ENCODE measurements around the gene LMNTD2. TPM values are rescaled to one million over a fixed set of nuclear protein-coding genes. Genes with fewer than 3 reads are reported as not detected.
A peak's percentile ranks its signal among the peaks of the same experiment; 100 is the strongest.

The LMNTD2 gene
- total RNA-seq, 1 donor from 2014 or later: 1.7 TPM

DNA sequence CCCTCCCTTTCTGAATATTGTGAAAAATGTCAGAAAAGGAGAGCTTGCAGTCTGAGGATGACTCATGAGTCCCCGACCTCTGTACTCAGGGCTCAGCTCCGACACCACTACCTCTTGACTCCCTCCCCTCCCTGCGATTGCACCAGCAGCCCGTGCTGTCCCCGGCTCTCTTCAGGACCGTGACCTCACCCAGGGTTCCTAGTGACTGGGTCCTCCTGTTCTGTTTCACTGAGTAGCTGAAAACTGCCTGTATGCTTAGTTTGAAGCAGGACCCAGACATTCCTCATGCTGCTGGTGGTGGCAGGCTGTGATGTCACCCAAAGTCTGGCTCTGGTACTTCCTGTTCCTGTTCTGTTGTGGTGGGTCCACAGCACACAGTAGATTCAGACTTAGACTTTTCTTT, 27.4 kb upstream of the LMNTD2 start:
- DNase-seq (ENCODE audit: low read depth): peak; percentile 85

DNA sequence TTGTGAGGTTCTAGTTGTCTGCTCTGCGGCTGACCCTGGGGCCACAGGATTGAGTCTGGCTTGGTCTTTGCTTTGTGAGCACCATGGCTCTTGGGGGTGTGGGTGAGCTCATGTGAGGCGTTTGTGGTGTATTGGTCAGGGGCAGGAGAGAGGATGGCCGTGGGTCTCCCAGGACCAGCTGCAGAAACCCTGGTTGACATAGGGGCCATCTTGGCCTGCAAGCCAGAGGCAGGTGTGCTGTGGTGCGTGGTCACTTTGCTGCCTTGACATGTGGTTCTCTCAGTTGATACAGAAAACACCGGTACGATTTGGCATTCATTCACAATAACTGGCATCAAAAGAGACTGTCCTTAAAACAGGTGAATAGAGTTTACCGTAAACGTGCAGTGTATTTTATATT, 27.0 kb upstream of the LMNTD2 start:
- no peak for DNase-seq (ENCODE audit: low read depth)

DNA sequence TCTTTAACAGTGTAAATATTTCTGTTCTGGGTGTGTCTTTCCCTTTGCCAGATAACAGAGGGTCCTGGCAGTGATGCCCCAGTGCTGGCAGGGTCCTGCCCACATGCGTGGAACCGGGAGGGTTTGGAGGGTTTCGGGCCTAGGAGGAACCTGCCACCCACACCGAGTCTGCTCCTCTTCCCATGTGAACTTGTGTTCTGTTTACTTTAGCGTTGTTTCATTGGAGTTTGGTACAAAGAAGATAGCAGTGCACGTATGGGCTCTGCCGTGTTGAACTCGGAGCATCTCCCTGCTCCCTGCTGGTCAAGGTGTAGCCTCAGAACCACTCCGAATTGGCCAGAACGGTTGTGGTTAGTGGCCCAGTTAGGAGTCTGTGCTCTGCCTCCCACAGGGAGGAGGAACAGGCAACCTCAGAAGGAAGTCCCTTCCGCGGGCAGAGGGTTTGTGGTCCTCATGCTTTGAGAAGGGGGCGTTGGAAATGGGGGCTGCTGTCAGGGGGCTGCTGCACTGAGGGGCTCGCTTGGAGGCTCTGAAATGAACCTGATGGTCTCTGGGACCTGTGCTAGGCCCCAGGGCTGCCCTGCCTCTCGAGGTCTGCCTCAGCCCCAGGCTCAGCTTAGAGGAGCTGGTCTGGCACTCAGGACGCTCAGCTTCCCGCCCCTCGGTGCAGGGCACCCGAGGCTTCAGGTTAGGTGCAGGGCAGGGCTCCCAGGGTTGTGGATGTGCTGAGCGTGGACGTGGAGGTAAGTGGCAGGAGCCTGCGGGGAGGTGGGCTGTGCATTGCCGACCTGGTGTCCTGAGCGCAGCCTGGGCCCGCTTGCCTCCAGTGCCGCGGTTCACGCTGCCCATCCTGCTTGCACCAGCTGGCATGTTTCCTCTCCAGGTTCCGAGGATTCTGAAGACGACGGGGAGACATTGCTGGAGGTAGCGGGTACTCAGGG, 26.1 kb upstream of the LMNTD2 start:
- DNase-seq (ENCODE audit: low read depth): no peak

DNA sequence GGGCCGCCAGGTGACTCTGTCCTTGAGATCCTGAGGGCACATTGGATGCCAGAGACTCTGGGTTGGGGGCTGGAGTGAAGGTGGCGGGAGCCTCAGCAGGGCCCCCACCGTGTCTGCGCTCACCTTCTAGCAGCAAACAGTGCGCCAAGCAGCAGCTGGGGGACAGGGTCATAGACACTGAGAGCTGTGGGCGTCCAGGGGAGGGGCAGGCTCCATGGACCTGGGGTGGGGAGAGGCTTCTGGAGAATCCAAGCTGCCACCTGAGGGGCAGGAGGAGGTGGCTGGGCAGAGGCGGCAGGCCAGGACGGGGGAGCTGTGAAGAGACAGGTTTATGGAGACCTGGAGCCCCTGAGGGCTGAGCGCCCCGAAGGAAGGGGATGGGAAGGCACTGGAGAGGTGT, 23.7 kb upstream of the LMNTD2 start:
- no peak for DNase-seq (ENCODE audit: low read depth)

DNA sequence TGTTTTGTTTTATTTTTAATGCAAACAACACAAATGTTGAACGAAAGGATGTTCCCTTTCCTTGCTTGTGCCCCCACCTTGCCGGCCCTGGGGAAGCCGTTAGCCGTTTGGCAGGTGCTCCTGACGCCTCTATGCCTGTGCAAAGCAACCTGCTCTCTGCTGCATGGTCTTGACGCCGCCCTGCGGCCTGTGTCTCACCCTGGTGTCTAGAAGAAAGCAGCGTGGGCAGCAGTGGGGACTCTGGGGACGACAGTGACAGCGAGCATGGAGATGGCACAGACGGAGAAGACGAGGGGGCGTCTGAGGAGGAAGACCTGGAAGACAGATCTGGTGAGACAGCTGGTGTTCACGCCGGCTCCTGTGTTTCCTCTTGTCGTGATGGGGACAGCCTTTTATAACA, 21.2 kb upstream of the LMNTD2 start:
- DNase-seq (ENCODE audit: low read depth): no peak

DNA sequence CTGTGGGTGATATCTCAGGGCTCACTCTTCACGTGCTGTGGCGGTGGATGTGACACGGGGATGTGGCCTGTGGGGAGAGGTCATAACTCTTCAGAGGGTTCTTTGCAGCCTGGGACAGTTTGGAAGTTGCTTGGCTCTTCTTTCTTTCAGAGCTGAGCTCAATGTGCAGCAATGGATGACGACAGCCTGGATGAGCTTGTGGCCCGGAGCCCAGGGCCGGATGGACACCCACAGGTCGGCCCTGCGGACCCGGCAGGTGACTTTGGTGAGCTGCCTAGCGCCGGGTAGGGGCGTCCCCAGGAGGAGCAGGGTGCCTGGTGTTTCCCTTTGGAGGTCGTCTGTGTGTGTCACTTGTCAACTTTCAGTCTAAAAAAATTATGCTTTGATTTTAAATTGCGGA, 20.8 kb upstream of the LMNTD2 start:
- no peak for DNase-seq (ENCODE audit: low read depth)

DNA sequence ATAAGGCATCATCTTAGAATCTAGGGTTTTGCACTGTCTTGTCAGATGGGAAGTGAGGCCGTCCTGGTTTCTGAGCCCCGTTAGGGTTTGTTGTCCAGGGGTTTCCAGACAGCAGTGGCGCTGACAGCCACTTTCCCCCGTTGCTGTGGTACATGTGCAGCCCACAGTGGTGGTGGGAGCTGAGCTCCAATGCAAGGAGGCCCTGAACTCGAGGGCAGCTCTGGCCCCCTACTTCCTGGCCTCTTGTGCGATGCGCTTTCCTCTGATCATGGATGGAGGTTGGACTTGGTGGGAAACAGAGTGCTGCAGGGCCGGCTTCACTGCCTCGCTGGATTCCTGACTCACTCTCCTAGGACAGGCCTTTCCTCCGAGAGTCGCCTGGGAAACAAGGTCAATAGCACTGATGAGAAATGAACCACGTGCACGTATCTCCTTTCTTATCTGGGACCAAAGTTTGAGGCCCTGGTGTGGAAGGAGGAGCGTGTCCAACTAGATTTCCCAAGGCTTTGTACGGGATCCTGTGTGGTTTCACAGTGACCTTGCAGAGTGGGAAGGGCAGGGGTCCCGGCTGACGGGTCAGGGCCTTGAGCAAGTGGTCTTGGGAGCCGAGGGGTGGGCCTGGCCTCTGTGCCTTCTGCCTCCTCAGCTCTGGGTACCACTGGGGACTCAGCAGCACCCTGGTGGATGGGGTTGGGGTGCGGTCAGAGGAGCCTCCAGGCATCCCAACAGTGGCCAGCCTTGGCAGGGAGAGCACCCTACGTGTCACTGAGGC, 19.5 kb upstream of the LMNTD2 start:
- DNase-seq (ENCODE audit: low read depth): peak; percentile 29

DNA sequence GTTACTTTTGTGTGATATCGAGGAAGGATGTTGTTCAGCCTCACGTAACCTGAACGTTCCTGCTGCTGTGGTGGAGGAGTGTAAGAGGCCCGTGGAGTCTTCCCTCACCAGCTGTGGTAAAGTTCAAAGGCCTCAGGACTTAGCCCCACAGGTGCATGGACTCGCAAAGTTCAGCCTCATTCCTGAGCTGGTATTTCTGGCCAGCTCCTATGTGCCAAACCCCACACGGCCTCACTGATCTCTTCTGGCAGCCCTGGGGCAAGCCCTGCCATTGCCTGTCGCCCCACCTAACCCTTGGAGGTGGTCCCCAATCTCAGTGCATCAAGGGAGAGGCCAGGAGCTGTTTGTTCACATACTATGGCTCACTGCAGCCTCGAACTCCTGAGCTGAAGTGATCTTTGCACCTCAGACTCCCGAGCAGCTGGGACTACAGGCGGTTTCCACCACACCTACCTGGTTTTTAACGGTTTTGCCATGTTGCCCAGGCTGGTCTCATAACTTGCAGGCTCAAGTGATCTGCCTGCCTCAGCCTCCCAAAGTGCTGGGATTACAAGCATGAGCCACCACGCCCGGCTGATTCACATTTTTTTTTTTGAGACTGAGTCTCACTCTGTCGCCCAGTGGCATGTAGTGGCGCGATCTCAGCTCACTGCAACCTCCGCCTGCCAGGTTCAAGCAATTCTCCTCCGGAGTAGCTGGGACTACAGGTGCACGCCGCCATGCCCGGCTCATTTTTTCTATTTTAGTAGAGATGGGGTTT, 17.9 kb upstream of the LMNTD2 start:
- no peak for DNase-seq (ENCODE audit: low read depth)

DNA sequence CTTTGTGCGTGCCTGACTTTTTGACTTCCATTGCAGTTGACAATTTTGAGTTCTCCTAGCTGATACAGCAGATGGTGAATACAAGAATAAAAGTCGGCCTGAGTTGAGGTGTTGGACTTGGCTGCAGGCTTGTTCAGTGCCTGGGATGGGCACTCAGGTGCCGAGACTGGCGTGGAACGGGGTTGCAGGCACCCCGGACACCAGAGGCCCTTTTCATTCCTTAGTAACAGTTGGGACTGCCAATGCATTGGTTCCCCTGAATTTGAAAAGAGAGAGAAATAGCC, 17.0 kb upstream of the LMNTD2 start:
- DNase-seq (ENCODE audit: low read depth): no peak

DNA sequence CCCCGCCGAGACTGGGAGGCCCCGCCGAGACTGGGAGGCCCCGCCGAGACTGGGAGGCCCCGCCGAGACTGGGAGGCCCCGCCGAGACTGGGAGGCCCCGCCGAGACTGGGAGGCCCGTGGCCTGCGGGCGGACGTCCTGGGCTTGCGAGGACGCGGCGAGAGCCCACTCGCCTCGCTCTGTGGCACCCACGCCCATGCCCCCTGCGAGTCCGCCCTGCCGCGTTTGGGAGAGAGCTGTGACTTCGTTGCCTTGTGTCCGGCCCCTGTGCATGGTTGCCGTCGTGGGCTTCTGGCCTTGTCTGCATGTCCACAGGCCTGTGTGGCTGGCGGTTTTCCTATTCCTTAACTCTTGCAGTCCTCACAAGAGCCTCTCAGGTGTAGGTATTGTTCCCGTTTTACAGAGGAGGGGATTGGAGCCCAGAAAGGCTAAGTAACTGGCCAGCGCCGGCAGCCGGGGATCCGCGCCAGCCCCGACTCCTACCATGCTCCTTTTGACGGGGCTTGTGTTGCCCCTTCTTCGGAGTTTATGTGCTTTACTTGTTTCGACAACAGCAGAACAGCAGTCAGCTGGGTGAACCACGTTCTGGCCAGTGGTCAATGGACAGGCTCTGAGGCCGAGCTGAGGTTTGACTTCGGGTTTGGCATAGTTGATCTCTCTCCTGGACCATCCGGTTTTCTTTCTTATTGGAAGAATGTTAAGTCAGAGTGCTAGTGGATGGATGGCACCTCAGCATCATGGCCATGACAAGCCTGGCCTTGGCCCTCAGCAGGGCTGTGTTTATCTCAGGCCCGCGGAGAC, 16.5 kb upstream of the LMNTD2 start:
- no peak for DNase-seq (ENCODE audit: low read depth)

DNA sequence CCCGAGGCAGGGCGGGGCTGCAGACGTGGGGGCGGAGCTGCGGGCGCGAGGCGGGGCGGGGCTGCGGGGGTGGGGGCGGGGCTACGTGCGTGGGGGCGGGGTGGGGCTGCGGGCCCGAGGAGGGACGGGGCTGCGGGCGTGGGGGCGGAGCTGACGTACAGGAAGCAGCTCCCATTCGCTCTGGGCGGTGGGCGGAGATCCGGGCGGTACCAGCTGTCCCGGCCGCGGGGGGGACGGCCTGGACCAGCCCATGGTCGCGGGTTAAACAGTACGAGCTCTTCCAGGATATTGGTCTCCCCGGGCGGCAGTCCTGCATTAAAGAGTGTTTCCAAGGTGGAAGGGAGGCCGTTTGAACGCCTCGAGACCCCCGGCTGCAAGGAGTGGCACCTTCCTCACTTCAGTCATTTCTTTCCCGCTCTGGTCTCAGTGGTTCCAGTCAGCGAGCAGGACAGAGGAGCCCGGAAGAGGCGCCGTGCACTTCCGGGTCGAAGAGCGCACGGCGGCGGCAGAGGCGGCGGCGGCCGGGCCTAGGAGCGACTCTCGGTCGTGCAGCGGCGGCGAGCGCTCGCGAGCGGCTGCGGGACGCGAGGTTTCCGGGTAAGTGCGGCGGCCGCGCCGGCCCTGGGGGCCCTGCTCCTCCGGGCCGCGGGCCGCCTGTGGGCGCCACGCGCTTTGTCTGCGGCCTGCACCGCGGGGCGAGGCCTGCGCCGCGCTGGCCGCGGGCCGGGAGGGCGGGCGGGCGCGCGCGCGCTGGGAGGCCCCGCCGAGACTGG, 15.6 kb upstream of the LMNTD2 start, which contains the start of gene PHRF1:
TSS of gene PHRF1 (plus strand) at position 475 of the 773 bp plus-strand sequence. CDS start 5,043 bp downstream, outside the sequence.
- peak; percentile 80 for DNase-seq (ENCODE audit: low read depth)

DNA sequence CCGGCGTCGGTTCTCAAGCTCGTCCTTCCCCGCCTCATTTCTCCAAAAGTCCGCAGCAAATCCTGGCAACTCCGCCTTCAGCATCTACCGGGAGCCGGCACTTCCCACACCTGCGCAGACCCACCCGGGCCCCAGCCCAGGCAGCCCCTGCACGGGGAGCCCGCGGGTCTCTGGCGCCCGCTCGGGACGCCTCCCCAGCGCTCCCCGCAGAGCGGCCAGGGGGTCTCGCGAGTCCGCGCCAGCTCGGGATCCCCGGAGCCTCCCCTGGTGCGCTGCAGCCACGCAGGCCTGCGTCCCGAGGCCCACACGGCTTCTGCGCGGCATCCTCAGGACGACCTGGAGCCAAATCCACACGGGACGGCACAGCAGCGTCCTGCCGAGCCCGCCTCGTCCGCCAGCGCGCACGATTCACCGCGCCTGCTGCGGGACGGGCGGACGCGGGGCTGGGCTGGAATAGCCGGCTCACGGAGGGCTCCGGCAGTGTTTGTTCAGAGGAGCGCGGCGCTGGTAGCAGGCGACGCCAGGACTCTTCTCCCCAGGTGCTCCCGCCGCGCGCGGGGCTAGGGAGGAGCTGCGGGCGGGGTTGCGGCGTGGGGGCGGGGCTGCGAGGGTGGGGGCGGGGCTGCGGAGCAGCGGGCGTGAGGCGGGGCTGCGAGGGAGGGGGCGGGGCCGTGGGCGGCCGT, 14.9 kb upstream of the LMNTD2 start:
- DNase-seq (ENCODE audit: low read depth): no peak

DNA sequence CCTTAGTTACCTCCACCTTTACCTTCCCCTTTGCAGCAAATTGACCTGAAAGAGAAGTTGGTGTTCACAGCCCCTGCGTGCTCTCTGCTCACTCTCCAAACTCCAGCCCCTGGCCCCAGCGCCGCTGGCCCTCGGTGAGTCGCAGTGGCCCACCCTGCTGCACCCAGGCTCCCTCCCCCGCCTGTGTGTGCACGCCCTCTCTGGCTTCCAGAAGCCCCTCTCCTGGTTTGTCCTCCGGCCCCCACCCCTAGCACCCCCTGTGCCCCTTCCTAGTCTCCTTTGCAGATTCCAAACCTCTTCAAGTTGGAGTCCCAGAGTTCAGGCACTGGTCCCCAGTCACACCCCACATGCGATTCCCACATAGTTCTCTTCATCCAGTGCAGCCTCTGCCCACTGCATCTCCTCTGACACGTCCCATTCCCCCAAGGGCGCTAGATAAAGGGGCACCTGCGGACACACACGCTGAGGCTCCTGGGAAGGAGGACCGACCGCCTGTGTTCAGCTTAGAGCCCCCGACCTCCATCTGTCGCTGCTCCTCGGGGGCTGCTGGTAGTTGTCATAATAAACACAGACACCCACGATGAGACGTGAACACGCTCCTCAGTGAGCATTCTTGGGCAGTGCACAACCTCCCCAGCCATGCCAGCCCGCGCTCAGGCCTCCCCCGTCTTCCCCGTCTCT, 14.2 kb upstream of the LMNTD2 start:
- no peak for DNase-seq (ENCODE audit: low read depth)

DNA sequence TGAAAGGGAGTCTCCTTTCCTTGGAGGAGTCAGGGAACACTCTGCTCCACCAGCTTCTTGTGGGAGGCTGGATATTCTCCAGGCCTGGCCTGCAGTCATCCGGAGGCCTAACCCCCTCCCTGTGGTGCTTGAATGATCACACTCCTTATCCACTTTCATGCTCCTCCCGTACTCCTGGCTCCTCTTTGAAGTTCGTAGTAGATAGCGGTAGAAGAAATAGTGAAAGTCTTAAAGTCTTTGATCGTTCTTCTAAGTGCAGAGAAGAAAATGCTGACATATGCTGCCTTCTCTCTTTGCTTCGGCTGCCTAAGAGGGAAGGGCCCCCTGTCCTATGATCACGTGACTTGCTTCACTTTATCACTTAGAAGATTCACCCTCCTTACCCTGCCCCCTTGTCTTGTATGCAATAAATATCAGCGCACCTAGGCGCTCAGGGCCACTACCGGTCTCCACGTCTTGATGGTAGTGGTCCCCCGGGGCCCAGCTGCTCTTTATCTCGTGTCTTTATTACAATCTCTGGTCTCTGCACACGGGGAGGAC, 13.6 kb upstream of the LMNTD2 start:
- peak; percentile 25 for DNase-seq (ENCODE audit: low read depth)

DNA sequence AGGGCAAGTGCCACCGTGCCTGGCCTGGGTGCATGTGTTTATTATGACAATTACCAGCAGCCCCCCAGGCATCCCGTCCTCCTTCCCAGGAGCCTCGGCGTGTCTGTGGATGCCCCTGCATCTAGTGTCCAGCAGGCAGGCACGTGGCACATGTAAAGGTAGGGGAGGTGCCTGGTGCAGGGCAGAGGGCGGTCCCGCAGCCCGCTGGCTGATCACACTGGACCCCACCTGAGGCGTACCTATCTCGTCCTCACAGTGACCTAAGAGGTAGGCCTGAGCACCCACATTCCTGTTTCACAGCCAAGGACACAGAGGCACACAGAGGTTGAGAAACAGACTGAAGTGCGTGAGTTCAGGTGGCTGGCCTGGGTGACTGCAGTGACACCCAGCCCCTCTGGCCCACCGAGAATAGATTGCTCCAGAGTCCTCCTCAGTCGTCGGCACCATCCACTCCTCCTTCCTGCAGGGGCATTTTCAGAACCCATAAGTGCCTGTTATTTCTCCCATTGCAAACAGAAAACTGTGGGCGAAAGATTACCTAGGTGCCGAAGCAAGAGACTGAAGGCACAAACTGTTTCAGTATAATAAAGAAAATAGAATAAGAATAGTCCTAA, 12.7 kb upstream of the LMNTD2 start:
- no peak for DNase-seq (ENCODE audit: low read depth)

DNA sequence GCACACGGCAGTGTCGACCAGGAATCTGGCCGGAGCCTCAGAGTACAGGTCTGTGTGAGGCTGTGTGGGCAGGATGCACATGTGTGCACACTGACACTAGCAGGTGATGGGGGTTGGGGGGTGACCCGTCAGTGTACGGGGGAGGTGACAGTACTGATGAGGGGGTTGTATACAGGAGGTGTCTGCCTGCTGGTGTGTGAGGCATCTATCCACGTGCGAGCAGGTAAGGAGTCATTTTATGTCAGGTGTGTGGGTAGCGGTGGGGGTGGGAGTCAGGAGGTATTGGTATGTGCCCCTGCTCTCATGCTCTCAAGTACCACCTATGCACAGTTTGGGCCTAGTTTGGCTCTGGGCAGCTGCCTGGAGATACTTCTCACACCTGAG, 11.3 kb upstream of the LMNTD2 start:
- DNase-seq (ENCODE audit: low read depth): no peak

DNA sequence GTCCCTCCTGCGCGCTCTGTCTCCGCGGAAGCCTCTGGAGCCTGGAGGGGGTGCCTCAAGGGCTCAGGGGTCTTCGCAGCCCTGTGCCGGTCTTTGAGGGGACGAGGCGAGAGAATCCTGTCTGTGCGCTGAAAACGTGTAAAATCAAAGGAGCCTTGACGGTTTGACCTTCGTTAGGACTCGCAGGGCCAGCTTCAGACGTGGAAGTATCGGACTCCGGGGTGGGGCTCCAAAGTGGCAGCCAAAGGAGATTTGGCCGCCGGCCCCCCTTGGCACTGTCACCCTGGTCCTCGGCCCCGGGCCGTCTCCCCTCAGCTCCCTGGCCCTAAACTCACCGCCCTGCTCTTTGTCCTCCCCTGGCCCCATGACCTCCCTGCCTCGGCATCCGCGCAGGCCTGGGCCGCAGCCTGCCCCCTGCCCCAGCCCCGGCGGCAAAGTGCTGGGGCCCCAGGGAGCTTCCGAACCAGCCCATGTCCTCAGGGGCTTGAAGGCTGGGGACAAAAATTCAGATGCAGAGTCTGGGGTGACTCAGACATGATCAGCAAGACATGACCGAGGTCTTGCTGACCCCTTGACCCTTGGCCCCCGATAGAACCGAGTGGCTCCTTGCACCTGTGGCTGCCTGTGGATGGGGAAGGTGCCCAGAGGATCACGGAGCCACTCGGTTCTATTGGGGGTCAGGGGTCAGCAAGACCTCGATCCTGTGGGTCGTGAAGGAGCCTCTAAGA, 8.8 kb upstream of the LMNTD2 start:
- DNase-seq (ENCODE audit: low read depth): no peak

Data from renal cortical epithelial cell (primary cell).